Uterus (tissue), 2 donors: Measurements from ENCODE around the gene ZC2HC1B.

Experiments
- POLR2A ChIP-seq, 2 donors: fragments of 450-650 bp; IDR thresholded peaks; one replicate each; pipeline ENCODE4 v1.6.1; 2016; ENCODE audit warnings: antibody characterized with exemption in 2 of 2, mild to moderate bottlenecking in 1 of 2, moderate library complexity in 1 of 2
- TF ChIP-seq, protein P1 (sequence below), 4 experiments: fragments of 200-600 bp in 2 of 4; fragments of 450-650 bp in 2 of 4; sonication (generic) in 2 of 4; IDR thresholded peaks; one replicate each; pipeline ENCODE4 v1.5.1; 2016 to 2019; ENCODE audit warnings: antibody characterized with exemption in 4 of 4, mild to moderate bottlenecking in 2 of 4, moderate library complexity in 1 of 4

DNA sequence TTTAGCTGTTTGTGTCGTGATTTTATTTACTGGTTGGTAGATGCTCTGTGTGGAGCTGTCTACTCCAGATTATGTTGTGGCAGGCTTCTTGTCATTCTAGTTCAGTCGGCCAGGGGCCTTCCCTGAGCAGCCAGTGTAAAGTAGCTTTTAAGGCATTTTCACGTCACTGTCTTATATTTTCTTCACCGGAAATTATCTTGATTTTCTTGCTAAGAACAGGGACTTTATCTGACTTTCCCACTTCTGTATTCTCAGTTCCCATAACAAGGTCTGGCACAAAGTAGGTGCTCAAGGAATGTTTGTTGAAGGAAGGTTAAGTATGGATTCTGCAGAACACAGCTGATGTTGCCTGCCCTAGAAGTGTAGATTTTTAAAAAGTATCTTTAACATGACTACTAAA is 20.3 kb upstream of the ZC2HC1B start:
- TF ChIP-seq, protein P1, sequence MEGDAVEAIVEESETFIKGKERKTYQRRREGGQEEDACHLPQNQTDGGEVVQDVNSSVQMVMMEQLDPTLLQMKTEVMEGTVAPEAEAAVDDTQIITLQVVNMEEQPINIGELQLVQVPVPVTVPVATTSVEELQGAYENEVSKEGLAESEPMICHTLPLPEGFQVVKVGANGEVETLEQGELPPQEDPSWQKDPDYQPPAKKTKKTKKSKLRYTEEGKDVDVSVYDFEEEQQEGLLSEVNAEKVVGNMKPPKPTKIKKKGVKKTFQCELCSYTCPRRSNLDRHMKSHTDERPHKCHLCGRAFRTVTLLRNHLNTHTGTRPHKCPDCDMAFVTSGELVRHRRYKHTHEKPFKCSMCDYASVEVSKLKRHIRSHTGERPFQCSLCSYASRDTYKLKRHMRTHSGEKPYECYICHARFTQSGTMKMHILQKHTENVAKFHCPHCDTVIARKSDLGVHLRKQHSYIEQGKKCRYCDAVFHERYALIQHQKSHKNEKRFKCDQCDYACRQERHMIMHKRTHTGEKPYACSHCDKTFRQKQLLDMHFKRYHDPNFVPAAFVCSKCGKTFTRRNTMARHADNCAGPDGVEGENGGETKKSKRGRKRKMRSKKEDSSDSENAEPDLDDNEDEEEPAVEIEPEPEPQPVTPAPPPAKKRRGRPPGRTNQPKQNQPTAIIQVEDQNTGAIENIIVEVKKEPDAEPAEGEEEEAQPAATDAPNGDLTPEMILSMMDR (IDR thresholded peaks at IDR 0.05), result no peak
- TF ChIP-seq POLR2A (IDR thresholded peaks at IDR 0.05), result no peak
